ENCODE data around the gene PLA2G3.

Gene PLA2G3

GRCh38 chr22:31143537-31143936 lies 3.2 kb upstream of the PLA2G3 start:
- no peak for DNase-seq

DNA sequence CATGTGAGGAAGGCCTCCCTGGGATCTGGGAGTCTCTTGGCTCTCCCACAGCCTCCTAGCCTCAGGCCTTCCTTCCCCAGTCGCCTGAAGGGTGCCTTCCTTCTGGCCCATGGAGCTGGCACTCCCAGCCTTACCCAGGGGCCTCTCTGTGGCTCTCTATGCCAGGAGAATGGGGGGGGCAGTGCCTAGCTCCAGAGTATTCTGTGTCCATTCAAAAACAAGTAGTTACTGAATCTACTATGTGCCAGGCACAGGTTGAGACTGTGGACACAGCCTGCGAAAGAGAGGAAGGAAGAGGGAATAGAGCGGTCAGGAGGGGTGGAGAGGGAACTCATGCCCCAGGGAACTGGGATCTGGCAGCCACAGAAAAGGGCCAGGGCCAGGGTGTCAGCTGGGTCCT lies 2.7 kb upstream of the PLA2G3 start:
- DNase-seq, result no peak

GRCh38 chr22:31142285-31142684 lies 2.0 kb upstream of the PLA2G3 start:
- no peak for DNase-seq

DNA sequence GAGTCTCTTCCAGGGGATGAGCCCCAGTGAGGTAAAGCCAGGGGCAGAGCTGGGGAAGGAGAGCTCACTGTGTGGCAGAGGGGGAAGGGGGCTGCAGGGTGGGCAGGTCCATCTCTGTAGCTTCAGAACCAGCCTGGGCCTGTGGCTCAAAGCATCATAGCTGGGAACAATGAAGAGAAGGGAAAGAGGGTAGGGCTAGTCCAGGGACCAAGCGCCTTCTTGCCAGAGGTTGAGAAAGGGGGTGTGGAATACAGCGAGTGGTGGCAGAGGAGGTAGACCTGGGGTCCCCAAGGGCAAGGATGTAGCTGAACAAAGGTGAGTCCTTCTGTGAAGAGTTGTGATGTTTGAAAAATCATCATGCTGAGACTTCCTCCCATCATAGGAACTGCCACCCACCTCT lies 1.2 kb upstream of the PLA2G3 start:
- no peak for DNase-seq

- no peak for DNase-seq
These were observed 438 bp upstream of the PLA2G3 start for GRCh38 chr22:31140746-31141145.

GRCh38 chr22:31139066-31139465 lies 1.2 kb downstream of the PLA2G3 start:
- no peak for DNase-seq

DNA sequence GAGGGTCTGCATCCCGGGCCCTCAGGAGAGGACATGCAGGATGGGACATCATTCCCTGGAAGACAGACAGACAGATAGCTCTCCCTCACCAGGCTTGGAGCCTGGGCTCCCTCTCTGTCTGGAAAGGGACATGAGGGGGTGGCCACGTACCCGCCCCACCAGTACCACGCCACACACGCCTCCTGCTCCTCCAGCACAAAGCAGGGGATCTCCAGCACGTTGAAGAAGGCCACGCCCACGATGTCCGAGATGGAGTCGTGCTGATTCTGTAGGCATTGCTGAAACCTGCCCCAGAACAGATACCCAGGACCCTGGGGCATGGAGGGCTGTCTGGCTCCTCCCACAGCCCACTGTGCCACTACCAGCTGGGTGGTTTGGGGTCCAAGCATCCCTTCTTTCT lies 2.2 kb downstream of the PLA2G3 start:
- no peak for DNase-seq

DNA sequence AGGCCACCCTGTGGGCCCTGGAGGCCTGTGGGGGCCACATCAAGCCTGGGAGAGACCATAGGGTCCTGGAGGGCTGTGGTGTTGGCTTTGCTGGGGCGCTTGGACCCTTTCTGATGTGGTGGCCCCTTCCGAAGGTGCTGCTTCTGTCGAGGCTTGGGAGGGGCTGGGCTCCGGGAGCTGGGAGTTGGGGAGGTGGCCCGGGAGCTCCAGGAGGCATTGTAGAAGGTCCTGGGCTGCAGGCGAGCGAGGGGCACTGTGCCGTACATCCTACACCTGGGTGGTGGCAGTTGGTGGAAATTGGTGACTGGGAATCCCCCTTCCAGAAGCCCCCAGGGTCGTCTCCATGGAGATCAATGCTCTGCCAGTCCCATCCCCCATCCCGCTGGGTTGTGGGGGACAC lies 2.6 kb downstream of the PLA2G3 start:
- DNase-seq, result no peak

DNA sequence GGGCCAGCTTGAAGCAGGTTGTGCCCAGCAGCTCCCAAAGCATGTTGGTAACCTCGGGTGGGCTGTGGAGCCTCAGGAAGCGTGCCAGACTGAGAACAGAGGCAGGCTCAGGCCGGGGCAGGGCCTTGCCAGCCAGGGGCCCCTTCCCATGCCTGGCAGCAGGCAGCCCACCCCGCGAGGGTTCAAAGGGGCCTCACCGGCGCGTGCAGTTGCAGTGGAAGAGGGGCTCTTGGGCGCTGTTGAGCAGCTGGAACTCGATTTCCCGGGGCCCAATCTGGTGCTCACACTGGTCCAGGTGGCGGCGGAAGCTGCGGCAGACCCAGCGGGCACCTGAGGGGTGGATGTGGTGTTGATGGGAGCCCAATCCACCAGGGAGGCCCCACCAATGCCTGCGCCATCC lies 3.6 kb downstream of the PLA2G3 start:
- no peak for DNase-seq

- no peak for DNase-seq
These were observed 4.2 kb downstream of the PLA2G3 start for GRCh38 chr22:31136155-31136554.

DNA sequence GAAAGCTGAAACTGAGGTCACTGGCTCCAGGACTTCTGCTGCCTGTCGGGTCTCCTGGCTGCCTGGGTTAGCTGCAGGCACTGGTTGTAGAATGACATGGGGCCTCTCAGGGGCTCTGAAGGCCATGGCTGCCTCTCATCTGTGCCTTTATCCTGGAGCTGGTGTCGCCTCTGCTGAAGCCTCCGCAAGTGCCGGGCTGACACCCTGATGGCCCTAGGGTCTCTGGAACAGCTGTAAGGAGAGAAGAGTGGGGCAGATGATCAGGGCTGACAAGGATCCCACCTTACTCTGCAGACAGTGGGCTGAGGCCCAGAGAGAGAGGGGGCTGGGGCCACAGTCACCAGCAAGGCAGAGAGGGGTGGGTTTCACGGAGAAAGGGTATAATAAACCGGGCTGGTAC lies 4.6 kb downstream of the PLA2G3 start:
- DNase-seq, result no peak

- no peak for DNase-seq
These were observed 5.6 kb downstream of the PLA2G3 start for GRCh38 chr22:31134688-31135087.

- DNase-seq, result no peak
These were observed 6.4 kb downstream of the PLA2G3 start for GRCh38 chr22:31133911-31134310.

GRCh38 chr22:31130873-31131272 lies 9.4 kb downstream of the PLA2G3 start:
- no peak for DNase-seq

DNA sequence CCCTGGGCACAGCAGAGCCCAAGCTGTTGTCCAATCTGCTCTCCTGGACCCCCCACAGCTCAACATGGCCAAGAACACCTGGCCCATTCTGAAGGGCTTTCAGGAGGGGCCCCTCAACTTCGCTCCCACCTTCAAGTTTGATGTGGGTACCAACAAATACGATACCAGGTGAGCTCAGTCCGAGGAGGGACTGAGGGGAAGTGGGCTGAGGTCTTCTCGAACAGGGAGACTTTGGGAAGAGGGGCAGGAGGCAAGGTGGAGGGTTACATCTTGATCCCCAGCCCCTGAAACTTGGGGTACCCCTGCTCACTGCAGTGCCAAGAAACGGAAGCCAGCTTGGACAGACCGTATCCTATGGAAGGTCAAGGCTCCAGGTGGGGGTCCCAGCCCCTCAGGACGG lies 12.2 kb downstream of the PLA2G3 start:
- no peak for DNase-seq

- DNase-seq, result no peak
These were observed 13.0 kb downstream of the PLA2G3 start for GRCh38 chr22:31127181-31127772.

DNA sequence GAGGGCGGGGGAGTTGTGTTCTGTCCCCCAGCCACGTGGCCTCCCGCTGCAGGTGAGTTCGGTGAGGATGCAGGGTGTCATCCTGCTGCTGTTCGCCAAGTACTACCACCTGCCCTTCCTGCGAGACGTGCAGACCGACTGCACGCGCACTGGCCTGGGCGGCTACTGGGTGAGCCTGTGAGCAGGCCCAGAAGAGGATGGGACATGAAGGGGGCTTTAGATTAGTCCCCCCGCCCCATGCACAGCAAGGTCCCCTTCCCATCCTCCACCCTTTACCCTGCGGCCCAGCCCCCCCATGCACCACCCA lies 13.5 kb downstream of the PLA2G3 start:
- no peak for DNase-seq

DNA sequence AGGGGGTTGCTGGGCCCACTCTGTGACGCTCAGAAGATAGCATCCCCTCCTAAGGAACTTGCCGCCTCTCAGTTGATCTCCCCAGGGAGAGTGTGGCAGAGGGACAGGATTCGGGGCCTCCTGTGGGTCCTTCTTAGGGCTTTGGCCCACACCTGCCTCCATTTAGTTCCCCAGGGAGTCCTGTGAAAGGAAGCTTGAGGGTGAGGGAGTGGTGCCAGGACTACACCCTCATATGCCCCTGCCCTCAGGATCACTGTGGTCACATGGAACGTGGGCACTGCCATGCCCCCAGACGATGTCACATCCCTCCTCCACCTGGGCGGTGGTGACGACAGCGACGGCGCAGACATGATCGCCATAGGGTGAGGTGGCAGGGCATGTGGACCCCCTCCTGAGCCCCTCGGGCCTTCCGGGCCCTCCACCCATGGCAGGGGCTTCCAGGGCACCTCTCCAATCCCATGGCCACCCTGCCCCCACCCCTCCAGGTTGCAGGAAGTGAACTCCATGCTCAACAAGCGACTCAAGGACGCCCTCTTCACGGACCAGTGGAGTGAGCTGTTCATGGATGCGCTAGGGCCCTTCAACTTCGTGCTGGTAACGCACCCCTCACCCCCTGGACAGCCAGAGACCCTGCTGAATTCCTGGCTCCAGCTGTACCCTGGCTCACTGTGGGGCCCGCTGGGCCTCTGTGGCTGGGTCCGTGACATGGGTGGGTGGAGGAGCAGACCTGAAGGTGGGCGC lies 14.0 kb downstream of the PLA2G3 start:
- no peak for DNase-seq

- no peak for DNase-seq
These were observed 14.7 kb downstream of the PLA2G3 start for GRCh38 chr22:31125521-31126117.

GRCh38 chr22:31124811-31125465 lies 15.4 kb downstream of the PLA2G3 start:
- no peak for DNase-seq

DNA sequence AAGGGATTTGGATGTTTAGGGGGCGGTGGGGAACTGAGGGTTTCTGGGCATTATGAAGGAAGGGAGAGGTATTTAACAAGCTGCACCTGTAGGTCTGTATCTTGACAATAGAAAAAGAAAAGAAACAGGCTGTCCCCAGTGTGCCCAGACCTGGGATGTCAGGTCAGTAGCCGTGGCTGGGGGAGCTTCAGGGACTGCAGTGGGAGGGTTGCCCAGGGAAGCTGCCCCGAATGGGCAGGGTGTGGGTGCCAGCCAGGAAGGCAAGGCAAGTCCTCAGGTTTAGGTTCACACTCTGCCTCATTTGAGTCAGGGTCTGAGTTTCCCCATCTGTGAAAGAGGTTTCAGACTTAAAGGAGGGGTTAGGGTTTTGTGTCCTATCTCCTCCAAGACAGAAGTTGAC lies 16.0 kb downstream of the PLA2G3 start:
- no peak for DNase-seq

DNA sequence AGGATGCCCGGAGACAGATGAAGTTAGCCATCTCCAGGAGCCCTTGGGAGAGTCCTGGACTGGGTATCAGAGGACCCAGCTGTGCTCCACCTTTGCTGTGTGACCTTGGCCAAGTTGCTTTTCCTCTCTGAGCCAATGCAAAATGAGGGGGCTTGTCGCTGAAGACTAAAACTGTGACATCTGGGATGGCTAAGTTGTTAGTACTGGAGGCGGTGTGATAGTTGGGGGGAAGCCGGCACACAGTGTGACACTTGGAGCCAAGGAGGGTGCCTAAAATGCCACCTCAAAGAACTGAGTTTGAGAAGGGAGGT lies 17.1 kb downstream of the PLA2G3 start:
- no peak for DNase-seq

GRCh38 chr22:31122532-31123291 lies 17.6 kb downstream of the PLA2G3 start, which contains the start of gene INPP5J:
INPP5J (plus strand) TSS chr22:31122966; CDS start chr22:31123015, 49 bp downstream.
- DNase-seq, result peak; percentile 80

- no peak for DNase-seq
These were observed 18.1 kb downstream of the PLA2G3 start for GRCh38 chr22:31122196-31122531.
